HEK293T (cell line): ENCODE measurements around the gene TTC32.
"Not testable (repeated sequence)": the region's sequence is repeated elsewhere in the genome, so short reads cannot be mapped to it uniquely, and the experiment has no call there.

Experiments used
- CTCF ChIA-PET: fragments of 350-600 bp; formaldehyde crosslinking; extraction: SDS; loops from one replicate; lab custom pipeline; 2021; ENCODE audit warnings: antibody characterized with exemption, inconsistent platforms; lab: Yijun Ruan, JAX
- POLR2A ChIA-PET: fragments of 350-600 bp; formaldehyde crosslinking; extraction: SDS; loops from one replicate; lab custom pipeline; 2020; ENCODE audit warnings: antibody characterized with exemption, inconsistent platforms; lab: Yijun Ruan, JAX
- DNase-seq: peaks from one replicate; pipeline ENCODE4 v3.0.0; 2012; ENCODE audit warnings: mixed read lengths; ENCODE audit errors: extremely low spot score
- ARNT ChIP-seq: fragments of 450-650 bp; IDR thresholded peaks from 2 replicates; pipeline ENCODE4 v1.6.1; 2017; ENCODE audit warnings: mild to moderate bottlenecking
- BHLHE40 ChIP-seq: fragments of 450-650 bp; IDR thresholded peaks from 2 replicates; pipeline ENCODE4 v1.6.1; 2016; ENCODE audit warnings: mild to moderate bottlenecking, moderate library complexity, borderline replicate concordance
- CTBP1 ChIP-seq: fragments of 450-650 bp; IDR thresholded peaks from 2 replicates; pipeline ENCODE4 v1.6.1; 2016; ENCODE audit warnings: borderline replicate concordance
- ELF4 ChIP-seq: fragments of 450-650 bp; IDR thresholded peaks from 2 replicates; pipeline ENCODE4 v1.6.1; 2017; ENCODE audit warnings: antibody characterized with exemption
- FOXA1 ChIP-seq: fragments of 450-650 bp; IDR thresholded peaks from 2 replicates; pipeline ENCODE4 v1.6.1; 2016; ENCODE audit warnings: mild to moderate bottlenecking
- FOXK2 ChIP-seq: fragments of 450-650 bp; IDR thresholded peaks from 2 replicates; pipeline ENCODE4 v1.6.1; 2016; ENCODE audit warnings: mild to moderate bottlenecking
- FOXM1 ChIP-seq: fragments of 450-650 bp; IDR thresholded peaks from 2 replicates; pipeline ENCODE4 v1.6.1; 2017; ENCODE audit warnings: mild to moderate bottlenecking, borderline replicate concordance
- HDGF ChIP-seq: fragments of 450-650 bp; IDR thresholded peaks from 2 replicates; pipeline ENCODE4 v1.6.1; 2017; ENCODE audit warnings: antibody characterized with exemption, borderline replicate concordance
- L3MBTL2 ChIP-seq: fragments of 450-650 bp; conservative IDR thresholded peaks from 2 replicates; pipeline ENCODE4 v1.6.1; 2016; ENCODE audit warnings: mild to moderate bottlenecking
- LEF1 ChIP-seq: fragments of 450-650 bp; IDR thresholded peaks from 2 replicates; pipeline ENCODE4 v1.6.1; 2017; ENCODE audit warnings: mild to moderate bottlenecking, borderline replicate concordance
- NFRKB ChIP-seq: fragments of 450-650 bp; IDR thresholded peaks from 2 replicates; pipeline ENCODE4 v1.6.1; 2016; ENCODE audit warnings: mild to moderate bottlenecking, moderate library complexity
- PKNOX1 ChIP-seq: fragments of 450-650 bp; IDR thresholded peaks from 2 replicates; pipeline ENCODE4 v1.6.1; 2016
- SP1 ChIP-seq: fragments of 450-650 bp; IDR thresholded peaks from 2 replicates; pipeline ENCODE4 v1.6.1; 2017
- SUZ12 ChIP-seq: fragments of 450-650 bp; IDR thresholded peaks from 2 replicates; pipeline ENCODE4 v1.6.1; 2016; ENCODE audit warnings: mild to moderate bottlenecking
- TARDBP ChIP-seq: fragments of 450-650 bp; IDR thresholded peaks from 2 replicates; pipeline ENCODE4 v1.6.1; 2016
- ZNF384 ChIP-seq: fragments of 450-650 bp; IDR thresholded peaks from 2 replicates; pipeline ENCODE4 v1.6.1; 2016

The TTC32 gene

GRCh38 chr2:19942199-19942598 is 40.4 kb upstream of the TTC32 start:
- CTCF ChIA-PET, result no interaction called here
- POLR2A ChIA-PET, result no interaction called here
- DNase-seq, result no peak
- no peak for TF ChIP-seq ARNT
- no peak for TF ChIP-seq L3MBTL2
- no peak for TF ChIP-seq TARDBP
- TF ChIP-seq SP1, result no peak
- TF ChIP-seq PKNOX1, result no peak
- no peak for TF ChIP-seq SUZ12
- TF ChIP-seq HDGF, result no peak
- TF ChIP-seq NFRKB, result no peak
- TF ChIP-seq ZNF384, result no peak
- TF ChIP-seq FOXM1, result no peak
- no peak for TF ChIP-seq CTBP1
- no peak for TF ChIP-seq LEF1
- no peak for TF ChIP-seq FOXK2
- TF ChIP-seq ELF4, result no peak
- no peak for TF ChIP-seq BHLHE40

GRCh38 chr2:19937004-19937403 is 35.2 kb upstream of the TTC32 start:
- ChIA-PET CTCF (no interaction called here), POLR2A (no interaction called here)
- no peak for DNase-seq
- TF ChIP-seq FOXM1, result no peak

- no peak for DNase-seq
- POLR2A ChIA-PET, result interaction anchor here (0.9 kb wide), 1 partner anchor 35 kb away, joined by 3 read pairs; the partner anchor contains the start of gene TTC32
- CTCF ChIA-PET, result interaction anchor here (0.6 kb wide), 1 partner anchor 194 kb away, joined by 3 read pairs; no protein-coding TSS in a partner anchor
- TF ChIP-seq FOXA1 (no peak), ZNF384 (no peak), CTBP1 (no peak)
Measured at GRCh38 chr2:19936203-19936602, 34.4 kb upstream of the TTC32 start.

- CTCF ChIA-PET, result no interaction called here
Measured at GRCh38 chr2:19933351-19933981, 31.7 kb upstream of the TTC32 start.

GRCh38 chr2:19932928-19933327 is 31.1 kb upstream of the TTC32 start:
- CTCF ChIA-PET, result no interaction called here
- DNase-seq, result no peak

More at GRCh38 chr2:19933351-19933981, 31.7 kb upstream of the TTC32 start:
- POLR2A ChIA-PET, result no interaction called here
- peak; percentile 8 for DNase-seq
- TF ChIP-seq ZNF384, result no peak
- no peak for TF ChIP-seq ELF4
- TF ChIP-seq PKNOX1, result no peak
- no peak for TF ChIP-seq SUZ12
- no peak for TF ChIP-seq NFRKB
- no peak for TF ChIP-seq L3MBTL2
- TF ChIP-seq LEF1, result no peak
- TF ChIP-seq HDGF, result no peak
- no peak for TF ChIP-seq FOXA1
- no peak for TF ChIP-seq BHLHE40
- TF ChIP-seq SP1, result no peak
- TF ChIP-seq FOXK2, result no peak
- no peak for TF ChIP-seq ARNT

GRCh38 chr2:19929226-19929625 is 27.4 kb upstream of the TTC32 start:
- ChIA-PET CTCF (no interaction called here), POLR2A (no interaction called here)
- DNase-seq, result no peak
- TF ChIP-seq BHLHE40 (no peak), TARDBP (no peak), PKNOX1 (no peak), FOXM1 (no peak), ZNF384 (no peak), FOXA1 (no peak)

More at GRCh38 chr2:19932928-19933327, 31.1 kb upstream of the TTC32 start:
- TF ChIP-seq FOXK2 (no peak), ELF4 (no peak), L3MBTL2 (no peak), HDGF (no peak), FOXM1 (no peak), CTBP1 (no peak), SUZ12 (no peak), ARNT (no peak), BHLHE40 (no peak), FOXA1 (no peak), PKNOX1 (no peak), NFRKB (no peak), TARDBP (no peak), LEF1 (no peak), ZNF384 (no peak), SP1 (no peak)
- POLR2A ChIA-PET, result no interaction called here

GRCh38 chr2:19927816-19928215 is 26.0 kb upstream of the TTC32 start:
- CTCF ChIA-PET, DNase-seq, POLR2A ChIA-PET: not testable (repeated sequence)

- DNase-seq, POLR2A ChIA-PET, CTCF ChIA-PET: not testable (repeated sequence)
Measured at GRCh38 chr2:19924526-19924925, 22.7 kb upstream of the TTC32 start.

- DNase-seq, POLR2A ChIA-PET, CTCF ChIA-PET: not testable (repeated sequence)
Measured at GRCh38 chr2:19922188-19922587, 20.4 kb upstream of the TTC32 start.
